Parathyroid adenoma (tissue), 2 donors: Measurements from ENCODE around the gene BANK1.

Experiments used
- H2AFZ ChIP-seq: fragments of 300-600 bp; sonication (generic); one replicate; pipeline ENCODE4 v1.7.0; 2017; ENCODE audit warnings: antibody characterized with exemption, mild to moderate bottlenecking
- H3K27ac ChIP-seq: fragments of 300-600 bp; sonication (generic); one replicate; pipeline ENCODE4 v1.7.0; 2017
- H3K27me3 ChIP-seq: fragments of 300-600 bp; sonication (generic); one replicate; pipeline ENCODE4 v1.7.0; 2017; ENCODE audit warnings: low read length; ENCODE audit not compliant: control insufficient read depth, insufficient read depth
- H3K36me3 ChIP-seq: fragments of 300-600 bp; sonication (generic); one replicate; pipeline ENCODE4 v1.7.0; 2017; ENCODE audit warnings: low read length; ENCODE audit not compliant: control insufficient read depth, insufficient read depth
- H3K4me1 ChIP-seq: fragments of 300-600 bp; sonication (generic); one replicate; pipeline ENCODE4 v1.7.0; 2017; ENCODE audit warnings: control low read depth
- H3K4me2 ChIP-seq: fragments of 300-600 bp; sonication (generic); one replicate; pipeline ENCODE4 v1.7.0; 2017; ENCODE audit warnings: low read length
- H3K4me3 ChIP-seq: fragments of 300-600 bp; sonication (generic); one replicate; pipeline ENCODE4 v1.7.0; 2017; ENCODE audit warnings: low read depth, low read length
- H3K79me2 ChIP-seq: fragments of 300-600 bp; sonication (generic); one replicate; pipeline ENCODE4 v1.7.0; 2017; ENCODE audit warnings: control low read depth
- H3K9ac ChIP-seq: fragments of 300-600 bp; sonication (generic); one replicate; pipeline ENCODE4 v1.7.0; 2017; ENCODE audit warnings: mild to moderate bottlenecking
- H3K9me3 ChIP-seq: fragments of 300-600 bp; sonication (generic); one replicate; pipeline ENCODE4 v1.7.0; 2017; ENCODE audit warnings: low read length; ENCODE audit not compliant: control insufficient read depth
- TF ChIP-seq, protein P1 (sequence below): fragments of 300-600 bp; sonication (generic); IDR thresholded peaks from one replicate; pipeline ENCODE4 v1.7.0; 2017; ENCODE audit warnings: antibody characterized with exemption, mild to moderate bottlenecking
- donor health status: primary hyperparathyroidism.

BANK1 gene

DNA sequence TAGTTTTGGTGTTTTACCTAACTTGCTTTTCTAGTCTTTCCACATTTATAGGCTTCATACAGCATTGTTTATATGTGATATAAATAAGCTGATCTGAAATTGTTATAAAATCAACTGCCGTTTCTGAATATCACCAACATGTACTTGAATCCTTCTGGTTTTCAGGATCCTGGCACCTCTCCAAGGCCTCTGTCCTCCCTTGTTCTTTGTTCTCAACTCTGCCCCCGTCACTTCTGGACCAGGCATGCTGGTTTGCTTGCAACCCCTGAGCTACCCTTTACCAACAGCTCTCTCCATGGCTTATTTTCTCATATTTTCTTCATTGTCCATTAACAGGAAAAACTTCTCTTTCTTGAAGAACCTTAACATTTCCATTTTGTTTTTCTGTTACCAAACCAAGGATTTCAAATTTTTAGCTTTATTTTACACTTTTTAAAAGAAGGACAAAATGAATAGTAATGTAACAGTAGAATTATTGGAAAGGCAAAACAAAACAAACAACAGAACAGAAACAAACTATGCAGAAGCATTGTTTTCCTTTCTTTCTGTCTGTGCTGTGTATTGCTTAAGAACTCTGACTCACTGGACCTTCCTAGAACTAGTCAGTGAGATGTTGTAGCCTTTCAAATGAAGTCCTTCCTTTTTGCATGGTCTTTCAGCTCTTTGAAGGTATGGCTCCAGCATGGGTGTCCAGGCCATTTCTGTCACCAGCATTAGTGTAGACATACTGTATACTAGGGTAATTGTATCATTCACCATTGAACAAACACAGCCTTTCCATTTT lies 44.8 kb downstream of the BANK1 start:
- Histone ChIP-seq H3K36me3 (no peaks in the 10 kb centered on the region), H3K4me3 (no peak overlapping the region), H3K27me3 (no peaks in the 10 kb centered on the region), H3K4me1 (no peaks in the 10 kb centered on the region), H3K4me2 (no peak overlapping the region), H3K9ac (no peak overlapping the region), H3K27ac (no peak overlapping the region), H3K9me3 (no peaks in the 10 kb centered on the region), H3K79me2 (no peaks in the 10 kb centered on the region), H2AFZ (no peak overlapping the region)
- TF ChIP-seq, protein P1, sequence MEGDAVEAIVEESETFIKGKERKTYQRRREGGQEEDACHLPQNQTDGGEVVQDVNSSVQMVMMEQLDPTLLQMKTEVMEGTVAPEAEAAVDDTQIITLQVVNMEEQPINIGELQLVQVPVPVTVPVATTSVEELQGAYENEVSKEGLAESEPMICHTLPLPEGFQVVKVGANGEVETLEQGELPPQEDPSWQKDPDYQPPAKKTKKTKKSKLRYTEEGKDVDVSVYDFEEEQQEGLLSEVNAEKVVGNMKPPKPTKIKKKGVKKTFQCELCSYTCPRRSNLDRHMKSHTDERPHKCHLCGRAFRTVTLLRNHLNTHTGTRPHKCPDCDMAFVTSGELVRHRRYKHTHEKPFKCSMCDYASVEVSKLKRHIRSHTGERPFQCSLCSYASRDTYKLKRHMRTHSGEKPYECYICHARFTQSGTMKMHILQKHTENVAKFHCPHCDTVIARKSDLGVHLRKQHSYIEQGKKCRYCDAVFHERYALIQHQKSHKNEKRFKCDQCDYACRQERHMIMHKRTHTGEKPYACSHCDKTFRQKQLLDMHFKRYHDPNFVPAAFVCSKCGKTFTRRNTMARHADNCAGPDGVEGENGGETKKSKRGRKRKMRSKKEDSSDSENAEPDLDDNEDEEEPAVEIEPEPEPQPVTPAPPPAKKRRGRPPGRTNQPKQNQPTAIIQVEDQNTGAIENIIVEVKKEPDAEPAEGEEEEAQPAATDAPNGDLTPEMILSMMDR, result no peak

DNA sequence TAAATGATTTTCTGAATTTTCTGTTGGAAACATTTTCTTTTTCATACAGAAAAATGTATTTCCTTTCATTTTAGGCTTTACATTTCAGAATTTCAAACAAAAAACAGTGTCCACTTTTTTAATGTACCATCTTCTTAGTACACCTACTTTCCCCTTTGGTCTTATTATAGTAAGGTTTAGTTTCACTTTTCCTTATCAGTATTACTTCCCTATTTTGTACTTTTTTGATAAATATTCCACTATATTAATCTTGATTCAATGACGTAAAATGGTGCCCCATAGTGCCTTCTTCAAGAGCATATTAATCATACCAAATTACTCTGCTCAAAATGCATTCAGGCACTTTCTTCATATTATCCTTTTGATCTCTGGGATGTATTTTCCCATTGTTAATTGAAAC lies 52.5 kb downstream of the BANK1 start:
- TF ChIP-seq, protein P1, result no peak
- Histone ChIP-seq H3K9ac (no peak overlapping the region), H3K27me3 (no peaks in the 10 kb centered on the region), H3K4me2 (no peak overlapping the region), H3K4me1 (no peaks in the 10 kb centered on the region), H3K36me3 (no peaks in the 10 kb centered on the region), H3K4me3 (no peak overlapping the region), H3K9me3 (no peaks in the 10 kb centered on the region), H3K27ac (no peak overlapping the region), H2AFZ (no peak overlapping the region), H3K79me2 (no peaks in the 10 kb centered on the region)

DNA sequence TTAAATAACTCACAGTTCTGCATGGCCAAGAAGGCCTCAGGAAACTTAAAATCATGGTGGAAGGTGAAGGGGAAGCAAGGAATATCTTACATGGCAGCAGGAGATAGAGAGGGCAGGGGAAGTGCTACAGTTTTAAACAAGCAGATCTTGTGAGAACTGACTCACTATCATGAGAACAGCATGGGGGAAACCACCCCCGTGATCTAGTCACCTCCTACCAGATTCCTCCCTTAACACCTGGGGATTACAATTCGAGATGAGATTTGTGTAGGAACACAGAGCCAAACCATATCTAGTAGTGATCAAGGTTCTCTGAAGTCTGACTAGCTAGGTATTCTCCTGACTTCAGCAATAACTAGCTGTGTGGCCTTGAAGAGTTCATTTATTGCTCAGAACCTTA lies 56.0 kb downstream of the BANK1 start:
- Histone ChIP-seq H3K79me2 (no peaks in the 10 kb centered on the region), H3K4me3 (no peak overlapping the region), H2AFZ (no peak overlapping the region), H3K27me3 (no peaks in the 10 kb centered on the region), H3K4me1 (no peaks in the 10 kb centered on the region), H3K9me3 (no peaks in the 10 kb centered on the region), H3K9ac (no peak overlapping the region), H3K36me3 (no peaks in the 10 kb centered on the region), H3K4me2 (no peak overlapping the region), H3K27ac (no peak overlapping the region)
- TF ChIP-seq, protein P1, result no peak

DNA sequence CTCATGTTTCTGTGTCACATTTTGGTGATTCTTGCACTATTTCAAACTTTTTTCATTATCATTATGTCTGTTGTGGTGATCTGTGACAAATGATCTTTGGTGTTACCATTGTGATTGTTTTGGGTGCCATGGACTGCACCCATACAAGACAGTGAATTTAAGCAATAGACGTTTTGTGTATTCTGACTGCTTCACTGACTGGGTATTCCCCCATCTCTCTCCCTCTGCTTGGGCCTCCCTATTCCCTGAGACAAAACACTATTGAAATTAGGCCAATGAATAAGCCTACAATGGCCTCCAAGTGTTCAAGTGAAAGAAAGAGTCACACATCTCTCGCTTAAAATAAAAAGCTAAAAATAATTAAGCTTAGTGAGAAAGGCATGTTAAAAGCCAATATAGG lies 60.2 kb downstream of the BANK1 start:
- Histone ChIP-seq H3K79me2 (no peaks in the 10 kb centered on the region), H3K36me3 (no peaks in the 10 kb centered on the region), H2AFZ (no peak overlapping the region), H3K4me3 (no peak overlapping the region), H3K27me3 (no peaks in the 10 kb centered on the region), H3K9me3 (no peaks in the 10 kb centered on the region), H3K4me1 (no peaks in the 10 kb centered on the region), H3K4me2 (no peak overlapping the region), H3K9ac (no peak overlapping the region), H3K27ac (no peak overlapping the region)
- TF ChIP-seq, protein P1, result no peak

DNA sequence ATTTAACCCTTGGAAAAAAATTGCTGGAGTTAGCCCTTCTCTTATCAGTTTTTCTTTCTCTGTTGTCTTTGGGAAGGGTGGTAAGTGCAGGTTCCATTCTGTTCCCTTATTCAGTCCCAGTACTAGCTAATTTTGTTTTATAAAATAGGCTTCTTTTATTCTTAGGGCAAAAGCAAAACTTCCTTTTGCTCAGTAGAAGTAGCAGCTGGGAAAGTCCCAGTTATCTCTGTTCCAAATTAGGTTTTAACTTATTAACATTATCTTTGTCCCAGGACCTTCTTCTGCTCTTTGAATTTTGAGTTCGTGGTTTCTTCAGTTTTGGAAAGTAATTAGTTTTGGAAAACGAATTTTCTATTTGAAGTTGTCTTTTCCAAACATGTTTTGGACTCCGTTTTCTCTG lies 61.1 kb downstream of the BANK1 start:
- Histone ChIP-seq H3K27ac (no peak overlapping the region), H3K36me3 (no peaks in the 10 kb centered on the region), H3K4me1 (no peaks in the 10 kb centered on the region), H3K27me3 (no peaks in the 10 kb centered on the region), H3K9me3 (no peaks in the 10 kb centered on the region), H2AFZ (no peak overlapping the region), H3K9ac (no peak overlapping the region), H3K4me2 (no peak overlapping the region), H3K4me3 (no peak overlapping the region), H3K79me2 (no peaks in the 10 kb centered on the region)
- TF ChIP-seq, protein P1, result no peak
